GM12878 (cell line): ENCODE data around the gene SPEG. TPM values are rescaled to one million over a fixed set of nuclear protein-coding genes. Genes with fewer than 3 reads are reported as not detected.

ENCODE experiments used
- ATAC-seq: fragments of 200-7000 bp; cut with Tn5 transposase; 3 replicates; pipeline ENCODE4 v1.9.1; 2020; ENCODE audit warnings: mild to moderate bottlenecking, moderate library complexity
- BruUV-seq: library from RNA; stranded (reverse); fragments of 400-500 nt; replicated peaks from 2 replicates; lab custom pipeline; 2021; lab: Mats Ljungman, UMichigan
- CTCF ChIA-PET: fragments of 300-600 bp; sonication (Branson Sonifier 250); formaldehyde crosslinking; extraction: SDS; loops from one replicate; lab custom pipeline; 2021; ENCODE audit warnings: inconsistent platforms; lab: Yijun Ruan, JAX
- POLR2A ChIA-PET: fragments of 350-600 bp; formaldehyde crosslinking; extraction: SDS; loops from one replicate; lab custom pipeline; 2021; ENCODE audit warnings: inconsistent platforms; lab: Charles Lee
- RAD21 ChIA-PET: fragments of 300-600 bp; sonication (Branson Sonifier 250); formaldehyde crosslinking; loops from one replicate; lab custom pipeline; 2023; ENCODE audit warnings: antibody characterized with exemption; ENCODE audit not compliant: unreplicated experiment; lab: Charles Lee
- SMC1A ChIA-PET: fragments of 300-600 bp; sonication (Branson Sonifier 250); formaldehyde crosslinking; loops from one replicate; lab custom pipeline; 2023; ENCODE audit not compliant: unreplicated experiment, uncharacterized antibody; lab: Charles Lee
- DNase-seq: peaks from one replicate; pipeline ENCODE4 v3.0.0-alpha.2; 2011; ENCODE audit warnings: low read depth, low spot score
- FAIRE-seq: peaks from 3 replicates; lab custom pipeline; 2011; peaks lifted over from hg19 to GRCh38; lab: Jason Lieb, UNC
- H2AFZ ChIP-seq: 2 replicates; pipeline ENCODE4 v1.6.0; 2011; ENCODE audit warnings: low read depth, low read length, control low read depth; ENCODE audit not compliant: control insufficient read depth
- H3K27ac ChIP-seq: 2 replicates; pipeline ENCODE4 v1.5.1; 2011; ENCODE audit warnings: control low read depth; ENCODE audit not compliant: control insufficient read depth, insufficient read depth
- H3K27me3 ChIP-seq, 2 experiments: replicated peaks in 1 of 2; 2 replicates each; pipeline versions ENCODE4 v1.6.0 to v1.6.1; 2011; ENCODE audit warnings: low read length in 1 of 2; ENCODE audit not compliant: control insufficient read depth in 2 of 2, insufficient read depth in 2 of 2
- H3K36me3 ChIP-seq, 2 experiments: 2 replicates each; pipeline ENCODE4 v1.5.1; 2011; ENCODE audit warnings: low read length in 1 of 2; ENCODE audit not compliant: control insufficient read depth in 2 of 2, insufficient read depth in 2 of 2
- H3K4me1 ChIP-seq: 2 replicates; pipeline ENCODE4 v1.6.1; 2011; ENCODE audit warnings: mild to moderate bottlenecking, low read length, moderate library complexity, mixed read lengths; ENCODE audit not compliant: control insufficient read depth, insufficient read depth
- H3K4me2 ChIP-seq: 2 replicates; pipeline ENCODE4 v1.6.0; 2011; ENCODE audit warnings: control low read depth; ENCODE audit not compliant: control insufficient read depth, insufficient read depth
- H3K4me3 ChIP-seq: fragments of 200-600 bp; sonication (generic); 2 replicates; pipeline ENCODE4 v1.5.1; 2016
- H3K79me2 ChIP-seq: 2 replicates; pipeline ENCODE4 v1.6.0; 2011; ENCODE audit warnings: low read length; ENCODE audit not compliant: control insufficient read depth, insufficient read depth
- H3K9ac ChIP-seq: 2 replicates; pipeline ENCODE4 v1.8.0; 2011; ENCODE audit warnings: low read length, control low read depth, mixed read lengths; ENCODE audit not compliant: control insufficient read depth, insufficient read depth
- H3K9me3 ChIP-seq: replicated peaks from 3 replicates; pipeline ENCODE4 v1.5.1; 2011; ENCODE audit warnings: mild to moderate bottlenecking, low read length; ENCODE audit not compliant: control insufficient read depth, insufficient read depth
- H4K20me1 ChIP-seq: 2 replicates; pipeline ENCODE4 v1.6.0; 2011; ENCODE audit not compliant: control insufficient read depth, insufficient read depth
- WGBS: methylation state at CpG from one replicate; pipeline ENCODE4 v1.1.6; 2016; ENCODE audit warnings: low lambda C conversion rate; ENCODE audit not compliant: insufficient replicate concordance, insufficient coverage; ENCODE audit errors: missing lambda C conversion rate; 5-methylcytosine and 5-hydroxymethylcytosine counted together
- in situ Hi-C: fragments of 300-500 bp; cut with MboI; formaldehyde crosslinking; loops from 9 replicates; pipeline ENCODE4 v1.14.3; 2018; ENCODE audit warnings: mixed read lengths
- intact Hi-C: fragments of 100-400 bp; cut with micrococcal nuclease; formaldehyde crosslinking; loops from one replicate; pipeline ENCODE4 v1.14.2; 2022; ENCODE audit not compliant: unreplicated experiment
- polyA plus RNA-seq, 11 experiments: library from polyadenylated mRNA; depleted of rRNA in 4 of 11; unstranded in 6 of 11; stranded (reverse) in 5 of 11; fragments of >200 nt; fragmentation: Nextera tagmentation in 4 of 11; fragmentation: Illumina TruSeq in 1 of 11; extraction: Ambion mirVana in 4 of 11; extraction: Trizol in 1 of 11; gene quantifications; 1 replicate in 1 of 11; 2 replicates in 10 of 11; pipeline versions ENCODE4 v1.2.1 to v1.2.3, GENCODE V29; 2011 to 2016; ENCODE audit warnings: inconsistent platforms in 2 of 11, missing spikeins in 2 of 11, low read depth in 1 of 11
- total RNA-seq, 4 experiments: library from RNA; depleted of rRNA in 3 of 4; stranded (reverse); fragments of >200 nt in 3 of 4; fragmentation: Illumina TruSeq in 1 of 4; extraction: Trizol in 1 of 4; gene quantifications; 2 replicates each; pipeline versions ENCODE4 v1.2.1 to v1.2.3, GENCODE V29; 2013 to 2021
- TF ChIP-seq, protein P1 (sequence below): fragments of 150-350 bp; IDR thresholded peaks from 2 replicates; pipeline ENCODE4 v1.6.1; 2014; ENCODE audit warnings: mild to moderate bottlenecking, low read depth, low read length
- TF ChIP-seq, protein P2 (sequence below): fragments of 450-650 bp; IDR thresholded peaks from 2 replicates; pipeline ENCODE4 v1.6.1; 2016; ENCODE audit warnings: mild to moderate bottlenecking

The SPEG gene
- total and polyA plus RNA-seq, 10 of the 15 experiments (the other 5 are each of a cell fraction or from before 2014, with no cell fraction given), result 0.03 to 0.28 TPM; not detected in 8

DNA sequence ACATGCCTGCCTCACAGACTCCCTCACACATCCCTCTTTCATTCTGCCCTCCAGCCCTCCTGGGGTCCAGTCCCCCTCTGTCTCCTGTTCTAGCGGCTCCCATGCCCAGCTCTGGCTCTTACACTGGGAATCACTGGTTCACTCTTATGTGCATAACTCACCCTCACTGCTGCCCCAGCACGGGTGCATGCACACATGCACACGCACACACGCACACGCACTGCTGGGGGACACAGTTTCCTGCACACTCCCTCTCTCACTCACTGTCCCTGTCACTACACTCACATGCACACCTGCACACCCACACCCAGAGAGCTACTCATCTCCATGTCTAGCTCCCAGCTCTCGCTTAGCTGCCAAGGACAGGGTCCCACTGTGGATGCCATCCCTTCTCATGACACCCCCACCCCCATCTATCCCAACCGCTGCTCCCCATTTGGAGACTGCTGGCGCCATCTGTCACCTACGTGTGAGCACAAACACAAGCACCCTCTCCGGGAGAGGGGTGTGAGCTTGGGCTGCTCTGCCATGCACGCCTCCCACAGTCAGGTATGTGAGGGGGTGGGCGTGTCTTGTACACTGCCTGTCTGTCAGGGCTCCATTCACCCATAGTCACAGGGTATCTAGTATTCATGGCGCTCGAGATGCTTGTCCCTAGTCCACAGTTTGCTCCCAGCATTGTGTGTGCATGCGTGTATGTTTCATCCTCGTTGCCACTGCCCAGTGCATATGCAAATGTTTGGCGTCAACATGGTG is 81.4 kb downstream of the SPEG start:
- DNase-seq, result no peak
- H3K27me3 ChIP-seq, result peaks cover 11 to 20% of the 10 kb centered on the region in 2 experiments; a peak in 3 of 4 replicates
- H3K9ac ChIP-seq, result no peak overlapping the region
- TF ChIP-seq, protein P1, sequence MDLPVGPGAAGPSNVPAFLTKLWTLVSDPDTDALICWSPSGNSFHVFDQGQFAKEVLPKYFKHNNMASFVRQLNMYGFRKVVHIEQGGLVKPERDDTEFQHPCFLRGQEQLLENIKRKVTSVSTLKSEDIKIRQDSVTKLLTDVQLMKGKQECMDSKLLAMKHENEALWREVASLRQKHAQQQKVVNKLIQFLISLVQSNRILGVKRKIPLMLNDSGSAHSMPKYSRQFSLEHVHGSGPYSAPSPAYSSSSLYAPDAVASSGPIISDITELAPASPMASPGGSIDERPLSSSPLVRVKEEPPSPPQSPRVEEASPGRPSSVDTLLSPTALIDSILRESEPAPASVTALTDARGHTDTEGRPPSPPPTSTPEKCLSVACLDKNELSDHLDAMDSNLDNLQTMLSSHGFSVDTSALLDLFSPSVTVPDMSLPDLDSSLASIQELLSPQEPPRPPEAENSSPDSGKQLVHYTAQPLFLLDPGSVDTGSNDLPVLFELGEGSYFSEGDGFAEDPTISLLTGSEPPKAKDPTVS, result no peak
- TF ChIP-seq, protein P2, sequence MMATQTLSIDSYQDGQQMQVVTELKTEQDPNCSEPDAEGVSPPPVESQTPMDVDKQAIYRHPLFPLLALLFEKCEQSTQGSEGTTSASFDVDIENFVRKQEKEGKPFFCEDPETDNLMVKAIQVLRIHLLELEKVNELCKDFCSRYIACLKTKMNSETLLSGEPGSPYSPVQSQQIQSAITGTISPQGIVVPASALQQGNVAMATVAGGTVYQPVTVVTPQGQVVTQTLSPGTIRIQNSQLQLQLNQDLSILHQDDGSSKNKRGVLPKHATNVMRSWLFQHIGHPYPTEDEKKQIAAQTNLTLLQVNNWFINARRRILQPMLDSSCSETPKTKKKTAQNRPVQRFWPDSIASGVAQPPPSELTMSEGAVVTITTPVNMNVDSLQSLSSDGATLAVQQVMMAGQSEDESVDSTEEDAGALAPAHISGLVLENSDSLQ, result peak; percentile 58
- TF ChIP-seq, all 136 proteins: peak for 1
- Histone ChIP-seq H2AFZ (no peak overlapping the region), H3K9me3 (no peaks in the 10 kb centered on the region), H3K36me3 (no peaks in the 10 kb centered on the region), H3K4me2 (no peak overlapping the region), H4K20me1 (no peaks in the 10 kb centered on the region), H3K79me2 (no peaks in the 10 kb centered on the region), H3K4me1 (no peaks in the 10 kb centered on the region), H3K27ac (no peak overlapping the region), H3K4me3 (no peak overlapping the region)
- BruUV-seq, result no TSS peak
- ChIA-PET CTCF (interaction anchor here (0.9 to 1.2 kb wide), 2 partner anchors 15 to 20 kb away, joined by 3 to 4 read pairs; a partner anchor contains a TSS), POLR2A (no interaction called here), SMC1A (no interaction called here), RAD21 (interaction anchor here (1.2 kb wide), 1 partner anchor 11 kb away, joined by 3 read pairs; no protein-coding TSS in a partner anchor)
- intact Hi-C loops, result no loop called here
- ATAC-seq (no peak), FAIRE-seq (no peak)
- 16% methylated on average over 17 of the region's 17 CpGs for WGBS
- in situ Hi-C loops, result no loop called here
